Inferior parietal cortex (tissue), 1 donor: Measurements from ENCODE around the gene TENM4.

Experiments used
- DNase-seq: peaks from one replicate; pipeline ENCODE4 v3.0.0-alpha.2; 2016; ENCODE audit errors: extremely low spot score

TENM4 gene

GRCh38 chr11:79179087-79179486, 261.7 kb downstream of the TENM4 start:
- no peak for DNase-seq

- DNase-seq: no peak
Observed at GRCh38 chr11:79174045-79175008, 266.5 kb downstream of the TENM4 start.

GRCh38 chr11:79173615-79174014, 267.2 kb downstream of the TENM4 start:
- DNase-seq: peak; percentile 69

- no peak for DNase-seq
Observed at GRCh38 chr11:79170321-79170720, 270.5 kb downstream of the TENM4 start.

- DNase-seq: peak; percentile 21
Observed at GRCh38 chr11:79168530-79169110, 272.2 kb downstream of the TENM4 start.

GRCh38 chr11:79167510-79168188, 273.2 kb downstream of the TENM4 start:
- peak; percentile 30 for DNase-seq

- no peak for DNase-seq
Observed at GRCh38 chr11:79165908-79166307, 274.9 kb downstream of the TENM4 start.

GRCh38 chr11:79160791-79161403, 279.9 kb downstream of the TENM4 start:
- no peak for DNase-seq

- no peak for DNase-seq
Observed at GRCh38 chr11:79159657-79160450, 281.0 kb downstream of the TENM4 start.

GRCh38 chr11:79157738-79158137, 283.1 kb downstream of the TENM4 start:
- DNase-seq: no peak

- DNase-seq: no peak
Observed at GRCh38 chr11:79156031-79156430, 284.8 kb downstream of the TENM4 start.

- DNase-seq: no peak
Observed at GRCh38 chr11:79155237-79155636, 285.6 kb downstream of the TENM4 start.

- no peak for DNase-seq
Observed at GRCh38 chr11:79152511-79152910, 288.3 kb downstream of the TENM4 start.

- DNase-seq: no peak
Observed at GRCh38 chr11:79151396-79151795, 289.4 kb downstream of the TENM4 start.

- no peak for DNase-seq
Observed at GRCh38 chr11:79150966-79151365, 289.9 kb downstream of the TENM4 start.

GRCh38 chr11:79150320-79150719, 290.5 kb downstream of the TENM4 start:
- DNase-seq: no peak

- DNase-seq: no peak
Observed at GRCh38 chr11:79147731-79148130, 293.1 kb downstream of the TENM4 start.

GRCh38 chr11:79147011-79147410, 293.8 kb downstream of the TENM4 start:
- no peak for DNase-seq

- DNase-seq: no peak
Observed at GRCh38 chr11:79139900-79140299, 300.9 kb downstream of the TENM4 start.

GRCh38 chr11:79129702-79130101, 311.1 kb downstream of the TENM4 start:
- no peak for DNase-seq

- DNase-seq: no peak
Observed at GRCh38 chr11:79128291-79128690, 312.5 kb downstream of the TENM4 start.
